Adrenal gland (tissue), 12 donors: ENCODE data around the gene LEKR1. TPM values are rescaled to one million over a fixed set of nuclear protein-coding genes. Genes with fewer than 3 reads are reported as not detected.

Experiments used
- DNase-seq, 7 donors: peaks; one replicate each; pipeline ENCODE4 v3.0.0-alpha.2; 2019 to 2020
- H3K27ac ChIP-seq, 5 donors: fragments of 200-600 bp; sonication (generic) in 4 of 5; 1 replicate in 3 of 5; 2 replicates in 2 of 5; pipeline versions ENCODE4 v1.5.1 to v1.8.0; 2016 to 2020; ENCODE audit warnings: mild to moderate bottlenecking in 1 of 5
- H3K27me3 ChIP-seq: fragments of 200-600 bp; 2 replicates; pipeline ENCODE4 v1.8.0; 2021
- H3K36me3 ChIP-seq, 2 donors: fragments of 200-600 bp; replicated peaks in 1 of 2; 1 replicate in 1 of 2; 2 replicates in 1 of 2; pipeline versions ENCODE4 v1.5.1 to v1.8.0; 2018 to 2022
- H3K4me1 ChIP-seq, 2 donors: fragments of 200-600 bp; replicated peaks in 1 of 2; 1 replicate in 1 of 2; 2 replicates in 1 of 2; pipeline versions ENCODE4 v1.5.1 to v1.8.0; 2018 to 2021
- H3K4me3 ChIP-seq, 4 donors: fragments of 200-600 bp; sonication (generic) in 3 of 4; one replicate each; pipeline ENCODE4 v1.5.1; 2016 to 2018
- H3K9me3 ChIP-seq, 3 donors: fragments of 200-600 bp; sonication (generic) in 1 of 3; replicated peaks in 1 of 3; 1 replicate in 2 of 3; 2 replicates in 1 of 3; pipeline versions ENCODE4 v1.5.1 to v1.8.0; 2016 to 2021
- CTCF ChIP-seq, 6 experiments: fragments of 450-650 bp in 4 of 6; fragments of 200-600 bp in 2 of 6; sonication (generic) in 1 of 6; IDR thresholded peaks; 1 replicate in 5 of 6; 2 replicates in 1 of 6; pipeline versions ENCODE4 v1.5.1 to v1.8.0; 2016 to 2021; ENCODE audit warnings: antibody characterized with exemption in 6 of 6, mild to moderate bottlenecking in 2 of 6, moderate library complexity in 1 of 6
- POLR2A ChIP-seq, 2 donors: fragments of 450-650 bp; IDR thresholded peaks; one replicate each; pipeline ENCODE4 v1.6.1; 2017; ENCODE audit warnings: antibody characterized with exemption in 2 of 2, mild to moderate bottlenecking in 2 of 2, moderate library complexity in 1 of 2
- WGBS, 4 donors: extraction: QIAGEN DNeasy Blood & Tissue Kit in 2 of 4; methylation state at CpG; one replicate each; pipeline versions ENCODE4 v1.1.5 to v1.1.7; 2013 to 2017; 5-methylcytosine and 5-hydroxymethylcytosine counted together
- intact Hi-C, 2 donors: fragments of 100-400 bp; cut with DNase I; formaldehyde crosslinking; loops; one replicate each; pipeline versions ENCODE4 v1.14.1 to v1.15.0; 2022 to 2023
- polyA plus RNA-seq, 3 donors: library from polyadenylated mRNA; stranded (reverse); fragments of 200-250 nt in 2 of 3; fragments of 350-450 nt in 1 of 3; fragmentation: Illumina TruSeq in 1 of 3; extraction: RNeasy Lipid Tissue Mini Kit (QIAGEN cat#74804) in 1 of 3; gene quantifications; one replicate each; pipeline ENCODE4 v1.2.3, GENCODE V29; 2013 to 2014
- total RNA-seq, 9 donors: library from RNA; depleted of rRNA in 4 of 9; stranded (reverse); fragments of >200 nt in 4 of 9; fragments of 120-200 nt in 1 of 9; fragmentation: NEBNext Ultra II Directional in 1 of 9; extraction: Animal tissue kit (Norgen Biotek cat#: 25700) in 1 of 9; gene quantifications; one replicate each; pipeline versions ENCODE4 v1.1.0 to v1.2.4, GENCODE V29; 2013 to 2023
- donor health status: healthy with polysubstance abuse.
- donor health status: Bipolar disorder and iron deficiency.
- donor health status: DM: yes; HTN: yes; CAD: no.
- donor health status: DM: no; HTN: no; CAD: no.
- donor health status: DM: no; HTN: no; CAD: no.
- donor health status: DM: yes; HTN: yes; CAD: no.

LEKR1 gene
- total and polyA plus RNA-seq, 12 donors: 0.28 to 2.3 (median 1.5) TPM

- no peak overlapping the region for H3K4me3 ChIP-seq
- peaks cover 19 to 25% of the 10 kb centered on the region in 2 donors for H3K4me1 ChIP-seq
- TF ChIP-seq POLR2A (IDR thresholded peaks at IDR 0.05) (no peak), CTCF (IDR thresholded peaks at IDR 0.05) (no peak)
- no peaks in the 10 kb centered on the region for H3K36me3 ChIP-seq
- intact Hi-C loops: loop anchor here (10.0 kb wide), 3 partner anchors 413 to 563 kb away; partner anchors contain the start of genes SSR3 (in 1 of the 2) and TIPARP (in 1 of the 2)
- peak overlapping the region; percentile 93 to 100 (median 97) for H3K27ac ChIP-seq
- DNase-seq: no peak
- H3K9me3 ChIP-seq: no peaks in the 10 kb centered on the region
- 74 to 81% (median 78%) methylated on average over 1 of the region's 1 CpG for WGBS, 4 donors
- H3K27me3 ChIP-seq: no peaks in the 10 kb centered on the region
Observed at GRCh38 chr3:157087373-157087772, 261.2 kb downstream of the LEKR1 start.

- Histone ChIP-seq H3K27ac (peak overlapping the region; percentile 93 to 100 (median 97)), H3K4me3 (peak overlapping the region in 2 of 4 donors; percentile 53 to 67), H3K9me3 (no peaks in the 10 kb centered on the region), H3K36me3 (no peaks in the 10 kb centered on the region), H3K27me3 (no peaks in the 10 kb centered on the region), H3K4me1 (peaks cover 19 to 25% of the 10 kb centered on the region in 2 donors)
- WGBS, 4 donors: 22 to 30% (median 25%) methylated on average over 13 of the region's 13 CpGs
- DNase-seq: peak in 1 of 7 donors; percentile 17
- intact Hi-C loops: loop anchor here (10.0 kb wide), 3 partner anchors 413 to 563 kb away; partner anchors contain the start of genes SSR3 (in 1 of the 2) and TIPARP (in 1 of the 2)
- no peak for TF ChIP-seq POLR2A (IDR thresholded peaks at IDR 0.05)
- no peak for TF ChIP-seq CTCF (IDR thresholded peaks at IDR 0.05)
Observed at GRCh38 chr3:157087780-157088600, 261.8 kb downstream of the LEKR1 start.

- peak in 1 of 6 experiments; percentile 10 for TF ChIP-seq CTCF (IDR thresholded peaks at IDR 0.05)
- TF ChIP-seq POLR2A (IDR thresholded peaks at IDR 0.05): peak; percentile 90 to 91
- WGBS, 4 donors: 0 to 1% (median 0%) methylated on average over 18 to 59 of the region's 59 CpGs
- peaks cover 19 to 25% of the 10 kb centered on the region in 2 donors for H3K4me1 ChIP-seq
- peak; percentile 96 to 98 (median 97) for DNase-seq
- intact Hi-C loops: loop anchor here (10.0 kb wide), 3 partner anchors 414 to 564 kb away; partner anchors contain the start of genes SSR3 (in 1 of the 2) and TIPARP (in 1 of the 2)
- H3K27me3 ChIP-seq: no peaks in the 10 kb centered on the region
- H3K27ac ChIP-seq: peak overlapping the region; percentile 93 to 100 (median 97)
- H3K4me3 ChIP-seq: peak overlapping the region; percentile 38 to 67 (median 52)
- no peaks in the 10 kb centered on the region for H3K9me3 ChIP-seq
- no peaks in the 10 kb centered on the region for H3K36me3 ChIP-seq
Observed at GRCh38 chr3:157088601-157089454, 262.7 kb downstream of the LEKR1 start.
